Measurements from ENCODE around the gene ABHD3.

GRCh38 chr18:21743166-21743832 lies 38.7 kb upstream of the ABHD3 start:
- no peak for TF ChIP-seq CTCF (IDR thresholded peaks at IDR 0.05 in 8 of 11, conservative IDR thresholded peaks at IDR 0.05 in 3 of 11)
- no peak for TF ChIP-seq POLR2A (IDR thresholded peaks at IDR 0.05)

Measured in spleen (tissue), 7 donors.